Testis (tissue), 2 donors: ENCODE data around the gene MYH11.

Source experiments
- POLR2A ChIP-seq: fragments of 450-650 bp; IDR thresholded peaks from one replicate; pipeline ENCODE4 v1.6.1; 2017; ENCODE audit warnings: antibody characterized with exemption, mild to moderate bottlenecking, moderate library complexity
- TF ChIP-seq, protein P1 (sequence below), 3 experiments: fragments of 450-650 bp in 2 of 3; fragments of 200-600 bp in 1 of 3; sonication (generic) in 1 of 3; IDR thresholded peaks; one replicate each; pipeline ENCODE4 v1.5.1; 2016 to 2019; ENCODE audit warnings: antibody characterized with exemption in 3 of 3, mild to moderate bottlenecking in 2 of 3, moderate library complexity in 1 of 3

DNA sequence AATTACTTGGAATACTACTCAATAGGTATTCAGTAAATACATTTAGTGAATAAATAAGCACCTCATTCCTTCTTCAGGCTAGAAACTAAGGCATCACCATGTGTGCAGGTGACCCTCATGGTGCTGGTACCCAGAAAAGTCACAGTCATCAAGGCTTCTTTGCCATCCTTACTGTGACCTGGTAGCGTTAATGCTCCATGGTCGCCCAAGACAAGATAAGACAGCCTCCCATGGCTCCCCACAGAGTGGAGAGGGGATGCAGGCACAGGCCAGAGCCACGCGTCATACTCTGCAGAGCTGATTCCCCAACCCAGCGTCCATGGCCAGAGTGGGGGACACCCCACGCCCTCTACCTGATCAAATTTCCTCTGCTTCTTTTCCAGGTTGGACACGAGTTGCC is 133.0 kb downstream of the MYH11 start:
- TF ChIP-seq POLR2A, result no peak
- TF ChIP-seq, protein P1, sequence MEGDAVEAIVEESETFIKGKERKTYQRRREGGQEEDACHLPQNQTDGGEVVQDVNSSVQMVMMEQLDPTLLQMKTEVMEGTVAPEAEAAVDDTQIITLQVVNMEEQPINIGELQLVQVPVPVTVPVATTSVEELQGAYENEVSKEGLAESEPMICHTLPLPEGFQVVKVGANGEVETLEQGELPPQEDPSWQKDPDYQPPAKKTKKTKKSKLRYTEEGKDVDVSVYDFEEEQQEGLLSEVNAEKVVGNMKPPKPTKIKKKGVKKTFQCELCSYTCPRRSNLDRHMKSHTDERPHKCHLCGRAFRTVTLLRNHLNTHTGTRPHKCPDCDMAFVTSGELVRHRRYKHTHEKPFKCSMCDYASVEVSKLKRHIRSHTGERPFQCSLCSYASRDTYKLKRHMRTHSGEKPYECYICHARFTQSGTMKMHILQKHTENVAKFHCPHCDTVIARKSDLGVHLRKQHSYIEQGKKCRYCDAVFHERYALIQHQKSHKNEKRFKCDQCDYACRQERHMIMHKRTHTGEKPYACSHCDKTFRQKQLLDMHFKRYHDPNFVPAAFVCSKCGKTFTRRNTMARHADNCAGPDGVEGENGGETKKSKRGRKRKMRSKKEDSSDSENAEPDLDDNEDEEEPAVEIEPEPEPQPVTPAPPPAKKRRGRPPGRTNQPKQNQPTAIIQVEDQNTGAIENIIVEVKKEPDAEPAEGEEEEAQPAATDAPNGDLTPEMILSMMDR (IDR thresholded peaks at IDR 0.05), result no peak
